Transverse colon (tissue), 4 donors: Measurements from ENCODE around the gene CDK19. TPM values are rescaled to one million over a fixed set of nuclear protein-coding genes. Genes with fewer than 3 reads are reported as not detected.

Source experiments
- DNase-seq: peaks from one replicate; pipeline ENCODE4 v3.0.0-alpha.2; 2019
- H3K27ac ChIP-seq, 4 donors: fragments of 200-600 bp; sonication (generic); 2 replicates each; pipeline ENCODE4 v1.5.1; 2016 to 2018; ENCODE audit warnings: inconsistent platforms in 4 of 4
- H3K27me3 ChIP-seq: fragments of 200-600 bp; sonication (generic); 2 replicates; pipeline ENCODE4 v1.5.1; 2017; ENCODE audit warnings: inconsistent platforms
- H3K36me3 ChIP-seq, 4 donors: fragments of 200-600 bp; sonication (generic); 2 replicates each; pipeline ENCODE4 v1.5.1; 2017 to 2019; ENCODE audit warnings: inconsistent platforms in 4 of 4
- H3K4me1 ChIP-seq, 4 donors: fragments of 200-600 bp; sonication (generic); 2 replicates each; pipeline ENCODE4 v1.5.1; 2017 to 2020; ENCODE audit warnings: inconsistent platforms in 4 of 4
- H3K4me3 ChIP-seq, 4 donors: fragments of 200-600 bp; sonication (generic); 1 replicate in 1 of 4; 2 replicates in 3 of 4; pipeline versions ENCODE4 v1.5.1 to v1.6.1; 2017 to 2019; ENCODE audit warnings: inconsistent platforms in 4 of 4
- H3K9me3 ChIP-seq, 2 donors: fragments of 200-600 bp; sonication (generic); 2 replicates each; pipeline ENCODE4 v1.5.1; 2017 to 2019; ENCODE audit warnings: inconsistent platforms in 2 of 2
- EP300 ChIP-seq: sonication (generic); formaldehyde crosslinking; IDR thresholded peaks from one replicate; pipeline ENCODE4 v1.6.1; 2017; ENCODE audit warnings: antibody characterized with exemption, low read depth
- POLR2A ChIP-seq: fragments of 450-650 bp; IDR thresholded peaks from one replicate; pipeline ENCODE4 v1.6.1; 2016; ENCODE audit warnings: antibody characterized with exemption, mild to moderate bottlenecking, moderate library complexity
- POLR2AphosphoS5 ChIP-seq, 3 donors: sonication (generic); formaldehyde crosslinking; IDR thresholded peaks; one replicate each; pipeline ENCODE4 v1.6.1; 2016; ENCODE audit warnings: antibody characterized with exemption in 3 of 3
- WGBS, 2 donors: methylation state at CpG; one replicate each; pipeline ENCODE4 v1.1.5; 2018; ENCODE audit warnings: low coverage in 1 of 2; 5-methylcytosine and 5-hydroxymethylcytosine counted together
- in situ Hi-C, 4 donors: fragments of 200-750 bp; cut with MboI; loops; one replicate each; pipeline versions ENCODE4 v1.15.0 to v1.15.1; 2017; ENCODE audit warnings: low sequenced_read_pairs in 3 of 4, low pct_ligation_motif_present in 1 of 4, low pct_unique_long_range_greater_than_20kb in 1 of 4
- intact Hi-C: fragments of 100-400 bp; cut with DNase I; formaldehyde crosslinking; loops from one replicate; pipeline ENCODE4 v1.15.1; 2023; ENCODE audit warnings: low total_unique reads
- total RNA-seq, 4 donors: library from RNA; depleted of rRNA; stranded (reverse); fragments of >200 nt; gene quantifications; one replicate each; pipeline ENCODE4 v1.1.0, GENCODE V29; 2016
- TF ChIP-seq, protein P1 (sequence below), 5 experiments: fragments of 200-600 bp in 3 of 5; fragments of 450-650 bp in 2 of 5; sonication (generic) in 3 of 5; IDR thresholded peaks; 1 replicate in 2 of 5; 2 replicates in 3 of 5; pipeline ENCODE4 v1.5.1; 2016 to 2017; ENCODE audit warnings: antibody characterized with exemption in 5 of 5, inconsistent platforms in 3 of 5, mild to moderate bottlenecking in 2 of 5, moderate library complexity in 1 of 5

CDK19 gene
- total RNA-seq, 4 donors from 2014 or later: 7.0 to 18.6 (median 14.7) TPM

DNA sequence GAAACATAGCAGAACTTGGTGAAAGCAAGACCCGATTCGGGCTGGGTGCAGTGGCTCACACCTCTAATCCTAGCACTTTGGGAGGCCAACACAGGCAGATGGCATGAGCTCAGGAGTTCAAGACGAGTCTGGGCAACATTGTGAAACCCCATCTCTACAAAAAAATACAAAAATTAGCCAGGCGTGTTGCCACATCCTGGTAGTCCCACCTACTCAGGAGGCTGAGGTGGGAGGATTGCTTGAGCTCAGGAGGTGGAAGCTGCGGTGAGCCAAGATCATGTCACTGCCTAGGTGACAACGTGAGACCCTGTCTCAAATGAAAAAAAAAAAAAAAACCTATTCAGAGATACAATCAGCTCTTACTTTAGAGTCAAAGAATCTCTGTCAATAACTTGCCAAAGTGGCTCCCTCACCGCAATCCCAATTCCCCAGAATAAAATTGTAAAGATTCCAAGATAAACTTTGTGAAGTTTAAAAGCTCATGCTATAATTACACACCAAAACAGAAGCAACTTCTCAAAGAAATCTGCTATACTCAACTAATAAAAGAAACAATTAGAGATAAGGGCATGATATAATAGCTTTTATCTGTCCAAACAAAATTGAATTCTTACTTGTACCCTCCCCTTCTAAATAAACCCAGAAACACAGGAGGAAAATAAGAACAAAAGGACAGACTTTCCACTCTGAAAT, 33.6 kb downstream of the CDK19 start:
- peaks cover 0 to 4% (median 0%) of the 10 kb centered on the region in 4 donors for H3K4me1 ChIP-seq
- in situ Hi-C loops: no loop called here
- no peaks in the 10 kb centered on the region for H3K27me3 ChIP-seq
- no peak overlapping the region for H3K27ac ChIP-seq
- 65 to 70% methylated on average over 6 to 7 of the region's 7 CpGs for WGBS, 2 donors
- intact Hi-C loops: no loop called here
- DNase-seq: no peak
- no peaks in the 10 kb centered on the region for H3K36me3 ChIP-seq
- TF ChIP-seq, protein P1, sequence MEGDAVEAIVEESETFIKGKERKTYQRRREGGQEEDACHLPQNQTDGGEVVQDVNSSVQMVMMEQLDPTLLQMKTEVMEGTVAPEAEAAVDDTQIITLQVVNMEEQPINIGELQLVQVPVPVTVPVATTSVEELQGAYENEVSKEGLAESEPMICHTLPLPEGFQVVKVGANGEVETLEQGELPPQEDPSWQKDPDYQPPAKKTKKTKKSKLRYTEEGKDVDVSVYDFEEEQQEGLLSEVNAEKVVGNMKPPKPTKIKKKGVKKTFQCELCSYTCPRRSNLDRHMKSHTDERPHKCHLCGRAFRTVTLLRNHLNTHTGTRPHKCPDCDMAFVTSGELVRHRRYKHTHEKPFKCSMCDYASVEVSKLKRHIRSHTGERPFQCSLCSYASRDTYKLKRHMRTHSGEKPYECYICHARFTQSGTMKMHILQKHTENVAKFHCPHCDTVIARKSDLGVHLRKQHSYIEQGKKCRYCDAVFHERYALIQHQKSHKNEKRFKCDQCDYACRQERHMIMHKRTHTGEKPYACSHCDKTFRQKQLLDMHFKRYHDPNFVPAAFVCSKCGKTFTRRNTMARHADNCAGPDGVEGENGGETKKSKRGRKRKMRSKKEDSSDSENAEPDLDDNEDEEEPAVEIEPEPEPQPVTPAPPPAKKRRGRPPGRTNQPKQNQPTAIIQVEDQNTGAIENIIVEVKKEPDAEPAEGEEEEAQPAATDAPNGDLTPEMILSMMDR (IDR thresholded peaks at IDR 0.05): no peak
- no peak for TF ChIP-seq EP300
- no peak for TF ChIP-seq POLR2A
- no peak overlapping the region for H3K4me3 ChIP-seq
- no peaks in the 10 kb centered on the region for H3K9me3 ChIP-seq

DNA sequence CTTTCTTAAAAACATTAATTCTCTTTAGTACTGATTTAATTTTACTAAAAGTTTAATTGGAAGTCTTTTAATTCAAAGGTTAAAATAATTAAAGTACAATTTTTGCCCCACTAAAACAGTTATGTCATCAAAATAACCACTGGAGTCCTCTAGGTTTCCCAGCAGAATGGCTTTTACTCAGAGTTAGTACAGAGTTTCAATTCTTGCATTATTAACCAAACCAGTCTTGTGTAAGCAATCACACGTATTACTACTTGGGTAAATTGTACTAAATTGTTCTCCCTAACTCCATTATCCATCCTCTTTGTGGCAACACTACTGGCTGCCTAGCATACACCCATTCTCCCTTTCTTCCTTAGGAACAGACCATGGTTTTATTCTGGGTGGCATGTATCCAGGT, 36.9 kb downstream of the CDK19 start:
- peaks cover 0 to 4% (median 0%) of the 10 kb centered on the region in 4 donors for H3K4me1 ChIP-seq
- DNase-seq: no peak
- no peaks in the 10 kb centered on the region for H3K27me3 ChIP-seq
- in situ Hi-C loops: no loop called here
- H3K36me3 ChIP-seq: no peaks in the 10 kb centered on the region
- 80 to 86% methylated on average over 1 of the region's 1 CpG for WGBS, 2 donors
- TF ChIP-seq EP300: no peak
- TF ChIP-seq POLR2AphosphoS5 (IDR thresholded peaks at IDR 0.05): no peak
- TF ChIP-seq, protein P1 (IDR thresholded peaks at IDR 0.05): no peak
- TF ChIP-seq POLR2A: no peak
- H3K4me3 ChIP-seq: no peak overlapping the region
- H3K9me3 ChIP-seq: no peaks in the 10 kb centered on the region
- H3K27ac ChIP-seq: no peak overlapping the region
- intact Hi-C loops: no loop called here

DNA sequence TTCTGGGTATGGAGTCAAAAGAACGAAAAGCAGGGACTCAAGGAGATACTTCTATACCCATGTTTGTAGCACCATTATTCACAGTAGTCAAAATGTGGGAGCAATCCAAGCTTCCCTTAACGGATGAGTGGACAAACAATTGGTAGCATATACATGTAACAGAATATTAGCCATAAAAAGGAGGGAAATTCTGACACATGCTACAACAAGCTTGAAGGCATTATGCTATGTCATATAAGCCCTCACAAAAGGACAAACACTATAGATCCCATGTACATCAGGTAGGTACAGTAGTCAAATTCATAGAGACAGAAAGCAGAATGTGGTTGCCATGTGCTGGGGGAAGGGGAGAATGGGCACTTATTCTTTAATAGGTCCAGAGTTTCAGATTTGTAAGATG, 37.6 kb downstream of the CDK19 start:
- no peak overlapping the region for H3K4me3 ChIP-seq
- in situ Hi-C loops: no loop called here
- 94 to 100% methylated on average over 2 of the region's 2 CpGs for WGBS, 2 donors
- no peaks in the 10 kb centered on the region for H3K27me3 ChIP-seq
- peaks cover 0 to 4% (median 0%) of the 10 kb centered on the region in 4 donors for H3K4me1 ChIP-seq
- no peak overlapping the region for H3K27ac ChIP-seq
- no peaks in the 10 kb centered on the region for H3K36me3 ChIP-seq
- TF ChIP-seq EP300: no peak
- TF ChIP-seq POLR2AphosphoS5 (IDR thresholded peaks at IDR 0.05): no peak
- TF ChIP-seq POLR2A: no peak
- TF ChIP-seq, protein P1 (IDR thresholded peaks at IDR 0.05): no peak
- DNase-seq: no peak
- intact Hi-C loops: no loop called here
- H3K9me3 ChIP-seq: no peaks in the 10 kb centered on the region

DNA sequence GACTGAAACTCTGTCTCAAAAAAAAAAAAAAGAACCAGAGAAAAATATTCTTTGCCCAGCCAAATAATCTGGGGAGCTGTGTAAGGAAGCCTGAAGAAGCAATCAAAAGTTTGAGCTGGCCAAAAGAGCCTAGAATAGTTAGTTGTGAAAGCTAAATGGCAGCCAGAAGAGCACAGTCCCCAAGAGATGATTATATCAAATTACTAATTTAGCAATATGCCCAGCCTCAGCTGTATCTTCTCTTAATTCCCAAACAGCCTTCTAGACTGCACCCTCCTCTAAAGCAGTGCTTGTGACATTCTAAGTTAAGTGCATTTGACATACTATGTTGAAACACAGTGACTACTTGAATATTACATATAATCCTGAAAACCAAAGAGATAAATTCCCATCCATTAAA, 38.9 kb downstream of the CDK19 start:
- H3K4me3 ChIP-seq: no peak overlapping the region
- DNase-seq: no peak
- no peaks in the 10 kb centered on the region for H3K9me3 ChIP-seq
- H3K27me3 ChIP-seq: no peaks in the 10 kb centered on the region
- H3K36me3 ChIP-seq: no peaks in the 10 kb centered on the region
- TF ChIP-seq, protein P1 (IDR thresholded peaks at IDR 0.05): no peak
- no peak for TF ChIP-seq EP300
- no peak for TF ChIP-seq POLR2A
- no peak for TF ChIP-seq POLR2AphosphoS5 (IDR thresholded peaks at IDR 0.05)
- in situ Hi-C loops (no loop called here), intact Hi-C loops (no loop called here)
- no peak overlapping the region for H3K27ac ChIP-seq
- H3K4me1 ChIP-seq: no peaks in the 10 kb centered on the region
